HG03378 (cell line): ENCODE results near the gene MEGF9.

Source experiments
- ATAC-seq: cut with Tn5 transposase; IDR thresholded peaks from one replicate; pipeline ENCODE4 v1.9.1; 2021; ENCODE audit warnings: mild to moderate bottlenecking, moderate library complexity; ENCODE audit not compliant: unreplicated experiment

MEGF9 gene

GRCh38 chr9:120733190-120733589 lies 18.9 kb upstream of the MEGF9 start:
- no peak for ATAC-seq

GRCh38 chr9:120730654-120731514 lies 16.6 kb upstream of the MEGF9 start:
- peak; percentile 47 for ATAC-seq

- no peak for ATAC-seq
These were observed 15.5 kb upstream of the MEGF9 start for GRCh38 chr9:120729791-120730241.

DNA sequence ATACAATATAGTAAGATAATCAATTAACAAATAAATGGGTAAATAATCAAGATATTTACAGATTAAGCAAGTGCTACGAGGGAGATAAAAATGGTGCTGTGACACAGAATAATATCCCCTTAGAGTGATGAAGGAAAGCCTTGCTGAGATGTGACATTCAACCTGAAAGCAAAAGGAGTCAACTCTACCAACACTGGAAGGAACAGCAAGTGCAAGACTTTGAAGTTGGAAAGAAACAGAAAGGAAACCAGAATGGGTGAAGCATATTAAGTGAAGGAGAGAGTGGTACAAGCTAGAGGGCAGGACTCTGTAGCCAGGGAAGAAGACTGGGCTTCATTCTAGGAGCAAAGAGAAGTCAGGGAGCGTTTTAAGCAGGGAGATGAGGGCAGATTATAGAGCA lies 12.2 kb upstream of the MEGF9 start:
- ATAC-seq: no peak

DNA sequence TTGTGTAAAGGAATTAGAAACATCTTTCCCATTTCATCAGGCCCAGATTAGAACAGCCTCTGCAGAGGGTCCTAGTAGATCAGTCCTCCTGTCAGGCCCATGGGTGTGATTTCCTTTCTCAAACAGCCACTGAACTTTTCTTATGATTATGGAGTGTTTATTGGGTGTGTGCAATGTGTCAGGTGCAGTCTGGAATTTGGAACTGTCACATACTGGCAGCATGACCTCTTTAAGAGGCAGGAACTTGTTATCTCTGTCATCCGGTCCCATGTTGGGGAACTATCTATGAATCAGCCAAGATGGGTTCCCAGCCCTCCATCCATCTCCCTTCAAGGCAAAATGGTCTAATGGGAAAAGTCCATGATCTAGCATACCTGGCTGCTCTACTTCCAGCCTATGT lies 11.6 kb upstream of the MEGF9 start:
- ATAC-seq: no peak

- no peak for ATAC-seq
These were observed 10.6 kb upstream of the MEGF9 start for GRCh38 chr9:120724757-120725400.

DNA sequence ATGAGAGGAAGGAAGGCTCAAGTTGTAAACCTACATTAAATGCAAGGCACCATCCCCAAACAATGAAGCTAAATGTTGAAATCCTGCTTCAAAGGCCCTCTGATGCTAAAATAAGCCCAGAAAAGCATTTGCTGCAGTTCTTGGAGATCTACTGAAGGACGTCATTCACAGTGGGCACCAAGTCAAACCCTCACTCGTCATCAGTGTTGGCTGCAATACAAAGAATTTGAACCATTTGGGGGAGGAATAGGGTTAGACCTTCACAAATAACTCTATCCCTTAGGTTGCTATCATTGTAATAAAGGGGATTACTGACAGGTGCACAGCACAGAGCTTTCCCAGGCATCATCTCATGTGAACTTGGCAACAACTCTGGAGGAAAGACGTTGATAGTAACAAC lies 9.3 kb upstream of the MEGF9 start:
- no peak for ATAC-seq

DNA sequence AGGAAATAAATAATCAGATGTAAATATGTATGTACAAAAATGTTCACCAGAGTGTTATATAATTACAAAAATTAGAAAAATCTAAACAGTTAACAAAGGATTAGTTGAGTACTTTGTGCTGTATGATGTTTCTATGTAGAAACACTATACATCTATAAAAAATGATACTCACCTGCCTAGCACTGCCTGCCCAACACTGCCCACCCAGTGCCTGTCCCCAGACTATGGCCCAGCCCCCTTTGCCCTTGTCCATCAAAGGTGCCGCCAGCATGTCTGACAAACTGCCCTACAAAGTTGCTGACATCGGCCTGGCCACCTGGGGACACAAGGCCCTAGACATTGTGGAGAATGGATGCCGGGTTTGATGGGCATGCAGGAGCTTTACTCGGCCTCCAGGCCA lies 6.1 kb upstream of the MEGF9 start:
- no peak for ATAC-seq

DNA sequence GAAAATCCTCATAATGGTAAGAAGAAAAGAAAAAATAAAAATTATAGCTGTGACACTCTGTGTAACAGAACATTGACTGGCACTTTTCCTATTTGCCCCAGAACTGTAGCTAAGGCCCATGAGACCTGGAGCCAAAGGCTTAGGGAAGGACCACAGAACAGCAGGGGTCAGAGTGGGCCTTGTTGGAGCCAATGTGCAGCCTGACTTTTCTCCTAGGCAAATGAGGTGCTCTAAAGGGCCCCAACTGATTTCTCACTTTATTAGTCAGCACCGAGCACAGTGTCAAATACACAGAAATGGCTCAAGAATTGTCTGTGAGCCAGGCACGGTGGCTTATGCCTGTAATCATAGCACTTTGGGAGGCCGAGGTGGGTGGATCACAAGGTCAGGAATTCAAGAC lies 4.0 kb upstream of the MEGF9 start:
- no peak for ATAC-seq

- ATAC-seq: no peak
These were observed 2.9 kb upstream of the MEGF9 start for GRCh38 chr9:120717176-120717575.

- ATAC-seq: no peak
These were observed 2.2 kb upstream of the MEGF9 start for GRCh38 chr9:120716483-120716882.

- ATAC-seq: no peak
These were observed 1.2 kb upstream of the MEGF9 start for GRCh38 chr9:120715389-120715924.

GRCh38 chr9:120714846-120715388 lies 647 bp upstream of the MEGF9 start:
- peak; percentile 24 for ATAC-seq

DNA sequence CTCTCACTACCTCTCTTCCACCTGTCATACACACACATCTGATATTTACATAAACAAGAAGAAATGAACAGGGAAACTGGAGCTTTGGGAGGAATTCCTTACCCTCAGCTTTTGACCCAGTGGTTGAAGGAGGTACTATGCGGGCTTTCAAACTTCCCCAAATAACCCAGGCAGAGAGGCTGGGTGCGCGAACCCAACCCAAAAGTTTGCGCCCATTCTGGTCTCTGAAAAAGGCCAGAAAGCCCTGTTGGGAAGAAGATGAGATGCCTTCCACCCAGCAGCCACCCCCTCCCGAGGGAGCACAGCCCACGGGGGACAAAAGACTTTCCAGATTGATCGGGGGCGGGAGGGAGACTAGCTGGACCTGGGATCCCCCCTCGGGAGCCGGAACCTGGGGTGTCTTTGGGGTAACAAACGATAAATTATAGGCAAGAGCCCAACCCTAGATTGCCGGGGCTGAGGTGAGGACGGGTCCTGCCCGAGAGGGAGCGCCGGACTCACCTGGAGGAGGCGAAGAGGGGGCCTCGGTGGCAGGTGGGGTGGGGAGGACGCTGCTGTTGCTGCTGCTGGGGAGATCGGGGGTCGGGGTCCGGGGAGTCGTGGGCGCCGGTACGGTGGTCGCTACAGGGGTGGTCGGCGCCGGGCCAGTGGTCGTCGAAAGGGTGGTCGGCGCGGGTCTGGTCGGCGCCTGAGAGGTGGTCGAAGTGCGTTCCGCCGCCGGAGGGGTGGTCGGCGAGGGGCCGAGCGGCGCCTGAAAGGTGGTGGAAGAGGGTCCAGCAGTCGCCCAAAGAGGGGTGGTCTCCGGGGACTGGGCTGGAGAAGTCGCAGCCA lies 798 bp downstream of the MEGF9 start:
- ATAC-seq: no peak

GRCh38 chr9:120712539-120713031 lies 1.7 kb downstream of the MEGF9 start:
- ATAC-seq: no peak

DNA sequence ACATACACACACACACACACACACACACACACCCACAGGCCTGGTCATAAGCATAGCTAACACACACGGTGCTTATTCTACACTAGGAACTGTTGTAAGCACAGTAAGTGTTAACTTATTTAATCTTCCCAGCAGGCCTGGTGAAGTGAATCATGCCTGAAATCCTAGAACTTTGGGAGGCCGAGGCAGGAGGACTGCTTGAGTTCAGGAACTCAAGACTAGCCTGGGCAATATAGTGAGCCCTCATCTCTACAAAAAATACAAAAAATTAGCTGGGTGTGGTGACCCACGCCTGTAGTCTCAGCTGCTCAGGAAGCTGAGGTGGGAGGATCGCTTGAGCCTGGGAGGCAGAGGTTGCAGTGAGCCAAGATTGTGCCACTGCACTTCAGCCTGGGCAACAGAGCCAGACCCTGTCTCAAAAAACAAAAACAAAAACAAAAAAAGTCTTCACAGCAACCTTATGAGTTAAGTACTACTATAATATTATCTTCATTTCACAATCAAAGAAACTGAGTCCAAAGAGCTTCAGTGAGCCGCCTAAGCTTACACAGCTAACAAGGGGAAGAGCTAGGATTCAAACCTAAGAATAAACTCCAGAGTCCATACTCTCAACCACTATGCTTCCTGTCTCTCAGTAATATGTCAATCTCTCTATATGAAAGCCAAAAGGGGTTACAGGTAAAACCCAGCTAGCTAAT lies 2.3 kb downstream of the MEGF9 start:
- no peak for ATAC-seq

DNA sequence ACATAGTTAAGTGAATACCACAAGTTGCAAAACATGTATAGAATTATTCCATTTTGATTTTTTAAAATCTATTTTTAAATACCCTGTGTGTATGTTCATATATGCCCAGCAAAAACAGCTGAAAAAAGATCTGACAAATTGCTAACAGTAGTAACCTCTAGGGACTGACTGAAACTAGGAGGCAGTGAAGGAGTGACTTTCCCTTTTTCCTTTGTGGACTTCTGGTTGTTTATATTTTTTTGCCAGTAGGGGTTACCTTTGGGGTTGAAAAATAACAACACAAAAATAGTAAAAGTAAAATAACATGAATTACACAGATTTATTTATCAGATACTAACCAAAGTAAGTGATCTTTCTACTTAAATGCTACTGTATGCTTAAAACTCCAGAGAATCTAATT lies 2.9 kb downstream of the MEGF9 start:
- ATAC-seq: no peak

DNA sequence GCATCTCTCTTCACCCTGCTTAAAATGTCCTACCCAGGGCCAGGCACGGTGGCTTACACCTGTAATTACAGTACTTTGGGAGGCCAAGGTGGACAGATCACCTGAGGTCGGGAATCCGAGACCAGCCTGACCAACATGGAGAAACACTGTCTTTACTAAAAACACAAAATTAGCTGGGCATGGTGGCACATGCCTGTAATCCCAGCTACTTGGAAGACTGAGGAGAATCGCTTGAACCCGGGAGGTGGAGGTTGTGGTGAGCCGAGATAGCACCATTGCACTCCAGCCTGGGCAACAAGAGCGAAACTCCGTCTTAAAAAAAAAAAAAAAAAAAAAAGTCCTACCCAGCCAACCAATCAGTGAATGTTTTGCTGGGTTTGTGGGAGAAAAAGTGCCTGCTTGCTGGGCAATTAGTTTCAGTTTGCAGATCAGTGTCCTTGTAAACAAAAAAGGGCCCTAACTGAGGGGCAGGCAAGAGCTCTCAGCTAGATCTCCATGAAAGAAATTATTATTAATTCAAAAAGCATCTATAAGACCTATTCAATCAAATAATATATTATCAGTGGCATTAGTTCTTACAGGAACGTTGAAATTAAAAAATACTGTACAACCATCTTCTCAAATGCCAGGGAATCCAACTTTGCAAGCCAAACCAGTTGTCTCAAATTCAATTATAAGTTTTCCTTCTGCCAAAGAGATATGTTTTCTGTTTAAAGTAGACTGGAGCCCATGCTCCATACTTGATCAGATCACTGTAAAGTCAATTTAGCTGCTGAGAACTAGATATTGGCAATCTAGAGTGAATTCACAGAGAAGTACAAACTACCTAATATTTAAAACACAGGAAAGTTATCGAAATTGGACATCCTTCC lies 3.9 kb downstream of the MEGF9 start:
- no peak for ATAC-seq

DNA sequence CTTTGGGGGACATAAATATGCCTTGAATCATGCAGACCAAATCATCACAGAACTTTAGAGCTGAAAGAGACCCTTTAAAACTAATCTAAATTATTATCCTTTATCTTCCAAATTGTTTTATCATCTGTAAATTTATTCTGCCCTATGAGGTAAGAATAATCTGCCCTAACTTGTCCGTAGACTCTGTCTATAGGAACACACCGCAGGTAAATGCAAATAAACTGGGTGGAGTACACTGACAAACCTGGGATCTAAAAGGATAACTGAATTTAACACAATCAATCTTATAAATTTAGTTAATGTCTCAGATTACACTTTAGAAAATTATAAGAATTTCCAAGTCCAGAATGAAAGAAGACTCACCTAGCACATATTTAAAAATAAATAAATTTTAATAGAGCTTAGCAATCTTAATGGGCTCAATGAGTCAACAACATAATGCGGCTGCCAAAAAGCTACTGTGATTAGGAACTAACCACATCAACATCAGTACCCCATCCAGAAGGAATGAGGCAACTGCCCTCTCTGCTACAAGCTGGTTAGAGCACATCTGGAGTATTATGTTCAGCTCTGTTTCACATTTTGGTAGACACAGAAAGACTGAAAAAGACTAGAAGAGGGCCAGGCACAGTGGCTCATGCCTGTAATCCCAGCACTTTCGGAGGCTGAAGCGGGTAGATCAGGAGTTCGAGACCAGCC lies 5.6 kb downstream of the MEGF9 start:
- no peak for ATAC-seq
